T-cell (primary cell): ENCODE measurements around the gene FHIP1B. TPM values are rescaled to one million over a fixed set of nuclear protein-coding genes. Genes with fewer than 3 reads are reported as not detected.

ENCODE experiments used
- ATAC-seq, 4 experiments: fragments of 200-7000 bp in 3 of 4; fragments of 150-1000 bp in 1 of 4; cut with Tn5 transposase; replicated peaks in 1 of 4; 1 replicate in 3 of 4; 2 replicates in 1 of 4; pipeline ENCODE4 v1.10.0; 2021; ENCODE audit warnings: moderate library complexity in 3 of 4, mild to moderate bottlenecking in 2 of 4, moderate number of reproducible peaks in 1 of 4
- CTCF ChIA-PET, 2 donors: fragments of 300-600 bp; sonication (Branson Sonifier 250); formaldehyde crosslinking; loops; one replicate each; lab custom pipeline; 2022; ENCODE audit warnings: antibody characterized with exemption in 2 of 2; lab: Charles Lee
- POLR2A ChIA-PET, 2 donors: fragments of 300-600 bp; sonication (Branson Sonifier 250); formaldehyde crosslinking; loops; one replicate each; lab custom pipeline; 2022; ENCODE audit warnings: antibody characterized with exemption in 2 of 2; lab: Charles Lee
- DNase-seq, 35 experiments: peaks; one replicate each; pipeline versions ENCODE4 v3.0.0 to v3.0.0-alpha.2; 2013 to 2023
- H3K27ac ChIP-seq: one replicate; pipeline ENCODE4 v1.5.1; 2013; ENCODE audit warnings: low read length
- H3K27me3 ChIP-seq, 2 experiments: replicated peaks in 1 of 2; 1 replicate in 1 of 2; 2 replicates in 1 of 2; pipeline versions ENCODE4 v1.6.1 to v1.7.0; 2013; ENCODE audit warnings: low read length in 1 of 2, mixed read lengths in 1 of 2; ENCODE audit not compliant: control insufficient read depth in 2 of 2, insufficient read depth in 2 of 2; ENCODE audit errors: extremely low read depth in 1 of 2
- H3K36me3 ChIP-seq, 2 donors: 1 replicate in 1 of 2; 2 replicates in 1 of 2; pipeline versions ENCODE4 v1.6.1 to v1.7.0; 2013; ENCODE audit warnings: low read length in 1 of 2; ENCODE audit not compliant: control insufficient read depth in 2 of 2, insufficient read depth in 1 of 2; ENCODE audit errors: extremely low read depth in 1 of 2
- H3K4me1 ChIP-seq, 2 experiments: 1 replicate in 1 of 2; 2 replicates in 1 of 2; pipeline versions ENCODE4 v1.6.1 to v1.7.0; 2013; ENCODE audit warnings: low read length in 2 of 2, mixed read lengths in 1 of 2; ENCODE audit not compliant: insufficient read depth in 2 of 2, control insufficient read depth in 1 of 2; ENCODE audit errors: extremely low read depth in 1 of 2
- H3K4me3 ChIP-seq, 2 donors: 1 replicate in 1 of 2; 2 replicates in 1 of 2; pipeline versions ENCODE4 v1.5.1 to v1.7.0; 2013; ENCODE audit warnings: mild to moderate bottlenecking in 2 of 2, low read length in 1 of 2, moderate library complexity in 1 of 2; ENCODE audit not compliant: control insufficient read depth in 1 of 2; ENCODE audit errors: extremely low read depth in 1 of 2
- H3K9me3 ChIP-seq: 2 replicates; pipeline ENCODE4 v1.7.0; 2013
- H3K27ac Mint-ChIP-seq, 2 donors: one replicate each; pipeline ENCODE4 v1.8.0; 2020 to 2021; ENCODE audit warnings: mild to moderate bottlenecking in 2 of 2, mixed read lengths in 2 of 2
- H3K27me3 Mint-ChIP-seq, 2 donors: one replicate each; pipeline ENCODE4 v1.8.0; 2021 to 2022; ENCODE audit warnings: mixed read lengths in 2 of 2
- H3K36me3 Mint-ChIP-seq: one replicate; pipeline ENCODE4 v1.8.0; 2021; ENCODE audit warnings: mixed read lengths
- H3K4me1 Mint-ChIP-seq, 3 donors: one replicate each; pipeline ENCODE4 v1.8.0; 2020 to 2022; ENCODE audit warnings: mixed read lengths in 3 of 3, mild to moderate bottlenecking in 1 of 3
- H3K4me3 Mint-ChIP-seq, 3 donors: one replicate each; pipeline ENCODE4 v1.8.0; 2020 to 2022; ENCODE audit warnings: mild to moderate bottlenecking in 3 of 3, mixed read lengths in 3 of 3, moderate library complexity in 3 of 3
- H3K9me3 Mint-ChIP-seq, 3 donors: one replicate each; pipeline ENCODE4 v1.8.0; 2020 to 2022; ENCODE audit warnings: mixed read lengths in 3 of 3
- WGBS: methylation state at CpG from one replicate; pipeline ENCODE4 v1.1.5; 2013; ENCODE audit warnings: missing lambda C conversion rate; ENCODE audit not compliant: insufficient coverage; 5-methylcytosine and 5-hydroxymethylcytosine counted together
- total RNA-seq, 35 experiments: library from RNA in 6 of 35; stranded (reverse) in 6 of 35; fragments of 120-200 nt in 1 of 35; gene quantifications; one replicate each; pipeline versions ENCODE4 v1.2.1 to v1.2.4 and lab custom pipeline; 2013 to 2026

Gene FHIP1B
- total RNA-seq, 5 donors from 2014 or later (not counting 1 experiment from before 2014, with no cell fraction given) = 28.9 to 49.7 (median 45.4) TPM

- peak in 15 of 35 experiments; percentile 6 to 55 (median 18) for DNase-seq
- ChIA-PET POLR2A (no interaction called here), CTCF (no interaction called here)
- peaks cover 4% of the 10 kb centered on the region in 2 donors for H3K36me3 ChIP-seq
- no peak overlapping the region for H3K4me3 ChIP-seq
- no peaks in the 10 kb centered on the region for H3K27me3 ChIP-seq
- peak in 1 of 4 experiments; percentile 73 for ATAC-seq
- peaks cover 36 to 41% (median 40%) of the 10 kb centered on the region in 3 donors for H3K4me1 Mint-ChIP-seq
- WGBS = no CpG with 5 or more reads among the region's 3 CpGs
- H3K27me3 Mint-ChIP-seq = no peaks in the 10 kb centered on the region
- no peaks in the 10 kb centered on the region for H3K9me3 ChIP-seq
- peak overlapping the region in 1 of 3 donors; percentile 24 for H3K4me3 Mint-ChIP-seq
- H3K27ac Mint-ChIP-seq = peak overlapping the region; percentile 31 to 51
- H3K4me1 ChIP-seq = peaks cover 10 to 29% of the 10 kb centered on the region in 2 experiments
- no peaks in the 10 kb centered on the region for H3K9me3 Mint-ChIP-seq
- peaks cover 15% of the 10 kb centered on the region for H3K36me3 Mint-ChIP-seq
- peak overlapping the region; percentile 37 for H3K27ac ChIP-seq
Observed at GRCh38 chr11:6203327-6203726, 31.1 kb downstream of the FHIP1B start.

- Histone ChIP-seq H3K27ac (no peak overlapping the region), H3K27me3 (no peaks in the 10 kb centered on the region), H3K9me3 (no peaks in the 10 kb centered on the region), H3K4me1 (peaks cover 10 to 29% of the 10 kb centered on the region in 2 experiments), H3K4me3 (no peak overlapping the region), H3K36me3 (peaks cover 3 to 4% of the 10 kb centered on the region in 2 donors)
- 80% methylated on average over 1 of the region's 1 CpG for WGBS
- Mint-ChIP-seq H3K27ac (peak overlapping the region in 1 of 2 donors; percentile 8), H3K4me1 (peaks cover 36 to 43% (median 40%) of the 10 kb centered on the region in 3 donors), H3K9me3 (no peaks in the 10 kb centered on the region), H3K27me3 (no peaks in the 10 kb centered on the region), H3K36me3 (peaks cover 15% of the 10 kb centered on the region), H3K4me3 (no peak overlapping the region)
- ATAC-seq (no peak), DNase-seq (no peak)
- CTCF ChIA-PET = interaction anchor here (0.8 to 0.9 kb wide), 2 partner anchors 10 to 14 kb away, joined by 3 read pairs; no protein-coding TSS in a partner anchor
- POLR2A ChIA-PET = no interaction called here
Observed at GRCh38 chr11:6202041-6202440, 32.4 kb downstream of the FHIP1B start.

DNA sequence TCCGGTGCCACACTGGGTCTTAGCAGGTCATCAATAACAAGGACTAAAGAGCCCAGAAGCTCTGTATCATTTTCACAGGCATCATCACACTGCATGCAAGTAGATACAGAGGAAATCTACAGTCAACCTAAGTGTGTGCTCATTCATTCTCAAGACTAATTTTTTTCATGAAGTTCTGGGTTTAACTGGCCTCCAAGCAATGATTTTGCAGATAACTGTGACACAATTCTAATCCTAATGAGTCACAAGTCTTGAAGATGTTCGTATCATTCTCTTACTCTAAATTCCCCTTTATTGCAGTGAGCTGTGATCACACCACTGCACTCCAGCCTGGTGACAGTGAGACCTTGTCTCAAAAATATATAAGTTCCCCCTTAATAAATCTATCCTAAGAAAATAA, 33.0 kb downstream of the FHIP1B start:
- DNase-seq = peak in 1 of 35 experiments; percentile 10

DNA sequence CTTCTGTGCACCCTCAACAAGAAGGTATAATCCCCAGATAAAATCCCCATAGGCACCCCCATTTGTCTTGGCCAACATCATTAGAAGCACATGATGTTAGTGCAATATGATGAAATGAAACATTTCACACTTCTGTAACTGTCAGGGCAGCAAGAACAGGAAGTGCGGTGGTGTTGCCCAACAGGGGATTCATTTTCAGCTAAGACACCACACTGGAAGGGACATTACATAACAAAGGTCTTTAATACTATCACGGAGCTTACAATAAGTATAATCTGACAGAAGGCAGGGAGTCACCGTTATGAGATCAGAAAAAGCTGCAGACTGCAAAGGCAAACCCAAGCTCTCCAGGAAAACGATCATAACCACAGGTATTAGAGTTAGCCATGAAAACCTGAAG, 33.5 kb downstream of the FHIP1B start:
- peaks cover 40 to 50% (median 43%) of the 10 kb centered on the region in 3 donors for H3K4me1 Mint-ChIP-seq
- peak in 2 of 4 experiments; percentile 13 to 31 for ATAC-seq
- no peaks in the 10 kb centered on the region for H3K27me3 Mint-ChIP-seq
- peaks cover 10 to 29% of the 10 kb centered on the region in 2 experiments for H3K4me1 ChIP-seq
- ChIA-PET POLR2A (interaction anchor here in 1 of 2 donors (0.6 kb wide), 1 partner anchor 280 kb away, joined by 3 read pairs; the partner anchor contains the start of genes ARFIP2 and TIMM10B), CTCF (no interaction called here)
- H3K27ac Mint-ChIP-seq = peak overlapping the region; percentile 3 to 18
- peak in 23 of 35 experiments; percentile 6 to 62 (median 31) for DNase-seq
- no peaks in the 10 kb centered on the region for H3K9me3 ChIP-seq
- H3K27ac ChIP-seq = peak overlapping the region; percentile 42
- WGBS = 77% methylated on average over 3 of the region's 4 CpGs
- H3K36me3 Mint-ChIP-seq = peaks cover 10% of the 10 kb centered on the region
- no peaks in the 10 kb centered on the region for H3K9me3 Mint-ChIP-seq
- H3K4me3 ChIP-seq = no peak overlapping the region
- H3K27me3 ChIP-seq = no peaks in the 10 kb centered on the region
- no peak overlapping the region for H3K4me3 Mint-ChIP-seq
- peaks cover 3 to 4% of the 10 kb centered on the region in 2 donors for H3K36me3 ChIP-seq

More for the DNA sequence above, 33.0 kb downstream of the FHIP1B start:
- Mint-ChIP-seq H3K4me3 (no peak overlapping the region), H3K4me1 (peaks cover 38 to 45% (median 40%) of the 10 kb centered on the region in 3 donors), H3K9me3 (no peaks in the 10 kb centered on the region), H3K27ac (no peak overlapping the region), H3K36me3 (peaks cover 12% of the 10 kb centered on the region), H3K27me3 (no peaks in the 10 kb centered on the region)
- ATAC-seq = peak in 1 of 4 experiments; percentile 14
- no peak overlapping the region for H3K4me3 ChIP-seq
- CTCF ChIA-PET = interaction anchor here in 1 of 2 donors (0.8 kb wide), 1 partner anchor 15 kb away, joined by 3 read pairs; no protein-coding TSS in a partner anchor
- H3K36me3 ChIP-seq = peaks cover 3 to 4% of the 10 kb centered on the region in 2 donors
- POLR2A ChIA-PET = no interaction called here
- H3K27ac ChIP-seq = peak overlapping the region; percentile 42
- 100% methylated on average over 1 of the region's 2 CpGs for WGBS
- no peaks in the 10 kb centered on the region for H3K27me3 ChIP-seq
- H3K9me3 ChIP-seq = no peaks in the 10 kb centered on the region
- peaks cover 10 to 29% of the 10 kb centered on the region in 2 experiments for H3K4me1 ChIP-seq

- Mint-ChIP-seq H3K4me3 (no peak within 1 kb of the TSS), H3K4me1 (peaks cover 26 to 41% (median 33%) of the 10 kb centered on the region in 3 donors), H3K36me3 (peaks cover 3% of the 10 kb centered on the region), H3K9me3 (no peaks in the 10 kb centered on the region), H3K27me3 (no peaks in the 10 kb centered on the region), H3K27ac (no peak within 1 kb of the TSS)
- POLR2A ChIA-PET = no interaction called here
- no peaks in the 10 kb centered on the region for H3K36me3 ChIP-seq
- 100% methylated on average over 5 of the region's 5 CpGs for WGBS
- no peak for DNase-seq
- no peak within 1 kb of the TSS for H3K27ac ChIP-seq
- no peaks in the 10 kb centered on the region for H3K9me3 ChIP-seq
- H3K4me3 ChIP-seq = no peak within 1 kb of the TSS
- CTCF ChIA-PET = no interaction called here
- no peaks in the 10 kb centered on the region for H3K27me3 ChIP-seq
- no peak for ATAC-seq
- peaks cover 10 to 29% of the 10 kb centered on the region in 2 experiments for H3K4me1 ChIP-seq
Observed at GRCh38 chr11:6199174-6199810, 35.1 kb downstream of the FHIP1B start, which contains the start of gene OR52W1. TSS of gene OR52W1 (plus strand) at chr11:6199224. CDS start at chr11:6199224, 0 bp downstream.

- H3K27me3 Mint-ChIP-seq = no peaks in the 10 kb centered on the region
- Histone ChIP-seq H3K36me3 (no peaks in the 10 kb centered on the region), H3K27me3 (no peaks in the 10 kb centered on the region), H3K4me1 (peaks cover 0 to 17% of the 10 kb centered on the region in 2 experiments), H3K9me3 (no peaks in the 10 kb centered on the region), H3K4me3 (no peak overlapping the region), H3K27ac (no peak overlapping the region)
- ChIA-PET POLR2A (interaction anchor here in 1 of 2 donors (0.7 kb wide), 1 partner anchor 295 kb away, joined by 3 read pairs; no protein-coding TSS in a partner anchor), CTCF (no interaction called here)
- H3K9me3 Mint-ChIP-seq = no peaks in the 10 kb centered on the region
- no peak overlapping the region for H3K4me3 Mint-ChIP-seq
- ATAC-seq = no peak
- no peak overlapping the region for H3K27ac Mint-ChIP-seq
- no CpG with 5 or more reads among the region's 4 CpGs for WGBS
- H3K4me1 Mint-ChIP-seq = peaks cover 9 to 26% (median 17%) of the 10 kb centered on the region in 3 donors
- peaks cover 3% of the 10 kb centered on the region for H3K36me3 Mint-ChIP-seq
- no peak for DNase-seq
Observed at GRCh38 chr11:6197466-6198200, 36.8 kb downstream of the FHIP1B start.
